SU-DHL-6 (cell line): ENCODE results near the gene CELSR3.

ENCODE experiments used
- H2AFZ ChIP-seq: fragments of 200-600 bp; sonication (generic); 2 replicates; pipeline ENCODE4 v1.6.1; 2014; ENCODE audit warnings: low read depth, mild to moderate bottlenecking, moderate library complexity, mixed read lengths, antibody characterized with exemption, low read length; ENCODE audit not compliant: severe bottlenecking
- H3F3A ChIP-seq: fragments of 200-600 bp; shearing (Covaris generic); 2 replicates; pipeline ENCODE4 v1.6.0; 2016; ENCODE audit warnings: antibody characterized with exemption, mild to moderate bottlenecking; ENCODE audit not compliant: insufficient read depth
- H3K27ac ChIP-seq: fragments of 200-600 bp; sonication (generic); 2 replicates; pipeline ENCODE4 v1.5.1; 2016; ENCODE audit warnings: low read depth, mild to moderate bottlenecking, low read length, moderate library complexity, mixed read lengths
- H3K27me3 ChIP-seq: fragments of 200-600 bp; sonication (generic), shearing (Covaris generic); 2 replicates; pipeline ENCODE4 v1.6.0; 2014; ENCODE audit warnings: mild to moderate bottlenecking, low read length
- H3K36me3 ChIP-seq: fragments of 200-600 bp; sonication (generic); 2 replicates; pipeline ENCODE4 v1.6.1; 2014; ENCODE audit warnings: mild to moderate bottlenecking, low read length, mixed read lengths
- H3K4me2 ChIP-seq: fragments of 300-600, 200-600 bp; shearing (Covaris generic), sonication (generic); 2 replicates; pipeline ENCODE4 v1.6.0; 2014; ENCODE audit warnings: low read length, low read depth, mild to moderate bottlenecking; ENCODE audit not compliant: poor library complexity, severe bottlenecking
- H3K4me3 ChIP-seq: fragments of 200-600 bp; sonication (generic); 2 replicates; pipeline ENCODE4 v1.5.1; 2014; ENCODE audit warnings: antibody characterized with exemption, low read length, mild to moderate bottlenecking, mixed read lengths; ENCODE audit not compliant: insufficient read depth, poor library complexity, severe bottlenecking
- H3K79me2 ChIP-seq: fragments of 200-600 bp; sonication (generic); 2 replicates; pipeline ENCODE4 v1.6.1; 2014; ENCODE audit warnings: mild to moderate bottlenecking, low read length, moderate library complexity; ENCODE audit not compliant: insufficient read depth
- H3K9ac ChIP-seq: fragments of 200-600 bp; sonication (generic); 2 replicates; pipeline ENCODE4 v1.7.0; 2014; ENCODE audit warnings: mild to moderate bottlenecking, low read length
- H3K9me2 ChIP-seq: fragments of 200-600 bp; sonication (generic); replicated peaks from 2 replicates; pipeline ENCODE4 v1.6.1; 2014; ENCODE audit warnings: low read length; ENCODE audit not compliant: insufficient read depth
- H3K9me3 ChIP-seq: fragments of 200-600 bp; sonication (generic); 2 replicates; pipeline ENCODE4 v1.6.1; 2014; ENCODE audit warnings: low read length, mixed read lengths; ENCODE audit not compliant: insufficient read depth
- H4K20me1 ChIP-seq: fragments of 200-600 bp; sonication (generic); 2 replicates; pipeline ENCODE4 v1.6.1; 2014; ENCODE audit warnings: low read depth, mild to moderate bottlenecking, antibody characterized with exemption, low read length, moderate library complexity, mixed read lengths
- EZH2phosphoT487 ChIP-seq: fragments of 200-600 bp; sonication (generic), shearing (Covaris generic); conservative IDR thresholded peaks from 2 replicates; pipeline ENCODE4 v1.6.1; 2018; ENCODE audit warnings: mild to moderate bottlenecking, antibody characterized with exemption, low read length, moderate library complexity, mixed read lengths
- TF ChIP-seq, protein P1 (sequence below): fragments of 200-600 bp; sonication (generic); IDR thresholded peaks from one replicate; pipeline ENCODE4 v1.5.1; 2017; ENCODE audit warnings: antibody characterized with exemption, mild to moderate bottlenecking, low read length, moderate library complexity; ENCODE audit not compliant: insufficient read depth, poor library complexity, severe bottlenecking

CELSR3 gene

DNA sequence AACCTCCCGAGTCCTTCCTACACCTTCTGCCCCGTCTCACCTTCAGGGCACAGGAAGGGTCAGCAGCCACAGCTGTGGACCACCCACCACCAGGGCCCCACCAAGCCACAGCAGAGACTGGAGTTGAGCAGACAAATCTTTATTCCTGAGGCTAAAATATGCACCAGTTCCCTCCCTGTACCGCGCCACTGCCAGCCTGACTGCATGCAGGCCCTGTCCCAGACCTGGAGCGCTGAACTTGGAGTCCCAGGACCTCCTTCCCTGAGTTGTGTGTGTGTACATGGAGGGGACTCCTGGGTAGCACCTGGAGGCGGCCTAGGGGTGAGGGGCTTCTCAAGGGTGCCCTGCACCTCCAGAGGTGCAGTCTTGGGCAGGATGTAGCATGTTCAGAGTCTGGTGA lies 37.1 kb downstream of the CELSR3 start:
- Histone ChIP-seq H3K9ac (no peak overlapping the region), H3K4me3 (no peak overlapping the region), H4K20me1 (no peaks in the 10 kb centered on the region), H3K9me2 (no peaks in the 10 kb centered on the region), H3K27ac (no peak overlapping the region), H3K36me3 (no peaks in the 10 kb centered on the region), H3K79me2 (no peaks in the 10 kb centered on the region), H3K9me3 (no peaks in the 10 kb centered on the region), H3K27me3 (no peaks in the 10 kb centered on the region), H3F3A (no peaks in the 10 kb centered on the region), H2AFZ (no peak overlapping the region), H3K4me2 (no peak overlapping the region)
- TF ChIP-seq, protein P1, sequence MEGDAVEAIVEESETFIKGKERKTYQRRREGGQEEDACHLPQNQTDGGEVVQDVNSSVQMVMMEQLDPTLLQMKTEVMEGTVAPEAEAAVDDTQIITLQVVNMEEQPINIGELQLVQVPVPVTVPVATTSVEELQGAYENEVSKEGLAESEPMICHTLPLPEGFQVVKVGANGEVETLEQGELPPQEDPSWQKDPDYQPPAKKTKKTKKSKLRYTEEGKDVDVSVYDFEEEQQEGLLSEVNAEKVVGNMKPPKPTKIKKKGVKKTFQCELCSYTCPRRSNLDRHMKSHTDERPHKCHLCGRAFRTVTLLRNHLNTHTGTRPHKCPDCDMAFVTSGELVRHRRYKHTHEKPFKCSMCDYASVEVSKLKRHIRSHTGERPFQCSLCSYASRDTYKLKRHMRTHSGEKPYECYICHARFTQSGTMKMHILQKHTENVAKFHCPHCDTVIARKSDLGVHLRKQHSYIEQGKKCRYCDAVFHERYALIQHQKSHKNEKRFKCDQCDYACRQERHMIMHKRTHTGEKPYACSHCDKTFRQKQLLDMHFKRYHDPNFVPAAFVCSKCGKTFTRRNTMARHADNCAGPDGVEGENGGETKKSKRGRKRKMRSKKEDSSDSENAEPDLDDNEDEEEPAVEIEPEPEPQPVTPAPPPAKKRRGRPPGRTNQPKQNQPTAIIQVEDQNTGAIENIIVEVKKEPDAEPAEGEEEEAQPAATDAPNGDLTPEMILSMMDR = no peak
- TF ChIP-seq EZH2phosphoT487 = no peak

DNA sequence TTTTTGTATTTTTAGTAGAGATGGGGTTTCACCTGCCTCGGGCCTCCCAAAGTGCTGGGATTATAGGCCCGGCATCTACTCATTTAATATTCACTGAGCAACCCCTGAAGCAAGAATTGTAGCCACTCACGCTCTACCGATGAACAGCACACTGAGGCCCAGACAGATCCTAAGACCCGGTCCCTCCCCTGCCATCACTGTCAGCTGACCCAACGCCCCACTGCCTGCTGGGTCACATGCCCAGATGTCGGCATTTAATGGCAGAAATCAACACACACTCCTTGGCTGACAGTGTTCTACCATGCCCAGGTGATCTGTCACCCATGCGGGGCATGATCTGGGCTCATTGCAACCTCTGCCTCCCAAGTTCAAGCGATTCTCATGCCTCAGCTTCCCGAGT lies 37.9 kb downstream of the CELSR3 start:
- Histone ChIP-seq H4K20me1 (no peaks in the 10 kb centered on the region), H3K36me3 (no peaks in the 10 kb centered on the region), H3K4me2 (no peak overlapping the region), H3K9me2 (no peaks in the 10 kb centered on the region), H3K4me3 (no peak overlapping the region), H3F3A (no peaks in the 10 kb centered on the region), H3K79me2 (no peaks in the 10 kb centered on the region), H3K9ac (no peak overlapping the region), H2AFZ (no peak overlapping the region), H3K27ac (no peak overlapping the region), H3K9me3 (no peaks in the 10 kb centered on the region), H3K27me3 (no peaks in the 10 kb centered on the region)
- TF ChIP-seq, protein P1 = no peak
- TF ChIP-seq EZH2phosphoT487 = no peak

DNA sequence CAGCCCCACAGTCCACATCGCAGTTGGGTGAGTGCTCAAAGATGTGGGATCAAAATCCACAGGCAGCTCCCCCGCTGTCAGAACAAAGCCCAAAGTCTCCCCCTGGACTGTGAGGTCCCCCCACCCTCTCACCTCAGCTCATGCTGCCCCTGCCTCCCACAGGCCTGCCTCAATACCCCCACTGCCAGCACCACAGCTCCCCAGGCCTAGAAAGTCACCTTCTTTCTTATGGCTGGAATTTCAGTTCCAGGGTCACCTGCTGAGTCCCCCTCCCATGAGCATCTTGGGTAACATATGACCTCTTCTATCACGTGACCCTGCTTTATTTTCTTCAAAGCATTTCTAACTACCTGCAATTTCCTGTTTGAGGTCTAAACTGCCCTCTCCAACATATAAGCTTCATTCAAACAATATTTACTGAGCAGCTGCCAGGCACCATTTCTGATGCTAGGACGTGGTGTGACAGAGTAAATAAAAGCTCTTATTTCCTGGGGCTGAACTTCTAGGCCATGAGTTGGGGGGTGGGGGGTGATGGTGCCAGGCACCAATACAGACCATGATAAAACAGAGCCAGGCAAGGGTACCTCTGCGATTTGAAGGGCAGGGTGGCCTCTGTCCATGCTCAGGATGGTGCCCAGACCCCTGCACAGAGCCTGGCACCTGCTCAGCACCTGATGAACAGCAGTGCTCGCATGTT lies 38.7 kb downstream of the CELSR3 start:
- Histone ChIP-seq H3K9me2 (no peaks in the 10 kb centered on the region), H2AFZ (no peak overlapping the region), H3K9me3 (no peaks in the 10 kb centered on the region), H3K9ac (no peak overlapping the region), H3K4me3 (no peak overlapping the region), H4K20me1 (no peaks in the 10 kb centered on the region), H3K79me2 (no peaks in the 10 kb centered on the region), H3K27ac (no peak overlapping the region), H3F3A (no peaks in the 10 kb centered on the region), H3K36me3 (no peaks in the 10 kb centered on the region), H3K27me3 (no peaks in the 10 kb centered on the region), H3K4me2 (no peak overlapping the region)
- TF ChIP-seq EZH2phosphoT487 = no peak
- TF ChIP-seq, protein P1 = no peak
